GM23248 (cell line): ENCODE measurements around the gene GAS2.

Experiments
- EZH2 ChIP-seq: fragments of 200-600 bp; sonication (generic); IDR thresholded peaks from 2 replicates; pipeline ENCODE4 v1.6.1; 2018; ENCODE audit warnings: antibody characterized with exemption, mild to moderate bottlenecking; ENCODE audit not compliant: insufficient read depth, poor library complexity, severe bottlenecking
- EZH2phosphoT487 ChIP-seq: fragments of 200-600 bp; sonication (generic); IDR thresholded peaks from 2 replicates; pipeline ENCODE4 v1.6.1; 2018; ENCODE audit warnings: antibody characterized with exemption, moderate library complexity, mild to moderate bottlenecking, low read depth; ENCODE audit not compliant: insufficient read depth

DNA sequence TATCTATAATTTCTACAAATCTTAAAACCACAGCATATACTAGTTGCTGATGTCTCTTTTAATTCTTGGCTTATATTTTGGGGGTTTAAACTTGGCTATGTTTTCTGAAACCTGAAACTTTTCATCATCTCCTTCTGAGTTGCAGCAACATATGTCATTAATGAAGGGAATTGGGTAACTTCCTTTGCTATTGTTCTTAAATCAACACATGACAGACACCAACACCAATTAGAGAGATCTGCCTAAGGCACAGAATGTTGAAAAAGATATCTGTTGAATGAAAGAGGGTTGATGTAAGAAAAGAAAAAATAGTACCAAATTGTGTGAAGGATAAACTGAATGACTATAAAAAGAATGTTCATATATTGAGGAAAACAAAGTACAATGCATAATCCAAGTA is 10.3 kb upstream of the GAS2 start:
- no peak for TF ChIP-seq EZH2
- TF ChIP-seq EZH2phosphoT487: no peak
